Retinal pigment epithelial cell (primary cell): ENCODE results near the gene LIN37.
A peak's percentile ranks its signal among the peaks of the same experiment; 100 is the strongest.
"Not testable (repeated sequence)": the region's sequence is repeated elsewhere in the genome, so short reads cannot be mapped to it uniquely, and the experiment has no call there.

Source experiments
- DNase-seq: peaks from one replicate; pipeline ENCODE4 v3.0.0-alpha.2; 2010; ENCODE audit warnings: low read depth
- H3K4me3 ChIP-seq: 2 replicates; pipeline ENCODE4 v1.5.1; 2011; ENCODE audit warnings: mild to moderate bottlenecking, low read length, control low read depth, moderate library complexity
- CTCF ChIP-seq: conservative IDR thresholded peaks from 2 replicates; pipeline ENCODE4 v1.5.1; 2011; ENCODE audit warnings: low read depth, low read length, control low read depth, inconsistent platforms

LIN37 gene

GRCh38 chr19:35764432-35765315 is 16.3 kb downstream of the LIN37 start:
- no peak overlapping the region for H3K4me3 ChIP-seq
- DNase-seq = no peak
- no peak for TF ChIP-seq CTCF

- no peak for TF ChIP-seq CTCF
These were observed 18.3 kb downstream of the LIN37 start for GRCh38 chr19:35766571-35767104.

GRCh38 chr19:35767288-35768081 is 19.1 kb downstream of the LIN37 start:
- TF ChIP-seq CTCF = no peak
- no peak for DNase-seq
- no peak overlapping the region for H3K4me3 ChIP-seq

More at GRCh38 chr19:35766571-35767104, 18.3 kb downstream of the LIN37 start:
- DNase-seq = no peak
- H3K4me3 ChIP-seq = no peak overlapping the region

- no peak for TF ChIP-seq CTCF
- no peak overlapping the region for H3K4me3 ChIP-seq
- no peak for DNase-seq
These were observed 19.7 kb downstream of the LIN37 start for GRCh38 chr19:35768082-35768421.

- not testable (repeated sequence) for H3K4me3 ChIP-seq, DNase-seq
These were observed 24.0 kb downstream of the LIN37 start for GRCh38 chr19:35772362-35772761.

- TF ChIP-seq CTCF = no peak
- no peak for DNase-seq
- H3K4me3 ChIP-seq = no peak overlapping the region
These were observed 24.8 kb downstream of the LIN37 start for GRCh38 chr19:35773020-35773806.

- TF ChIP-seq CTCF = no peak
- H3K4me3 ChIP-seq = peak overlapping the region; percentile 36
These were observed 26.1 kb downstream of the LIN37 start for GRCh38 chr19:35774274-35775045.

More at GRCh38 chr19:35774274-35775045, 26.1 kb downstream of the LIN37 start:
- DNase-seq = no peak
